Medulla oblongata (tissue), 1 donor: ENCODE results near the gene COMT.

ENCODE experiments used
- DNase-seq: peaks from one replicate; pipeline ENCODE4 v3.0.0-alpha.2; 2015; ENCODE audit errors: extremely low spot score

COMT gene

GRCh38 chr22:19957445-19957844, 15.9 kb downstream of the COMT start:
- no peak for DNase-seq

GRCh38 chr22:19958083-19959042, 16.8 kb downstream of the COMT start:
- DNase-seq, result no peak

- DNase-seq, result no peak
Observed at GRCh38 chr22:19959043-19959586, 17.5 kb downstream of the COMT start.

- DNase-seq, result no peak
Observed at GRCh38 chr22:19959587-19960490, 18.3 kb downstream of the COMT start.

DNA sequence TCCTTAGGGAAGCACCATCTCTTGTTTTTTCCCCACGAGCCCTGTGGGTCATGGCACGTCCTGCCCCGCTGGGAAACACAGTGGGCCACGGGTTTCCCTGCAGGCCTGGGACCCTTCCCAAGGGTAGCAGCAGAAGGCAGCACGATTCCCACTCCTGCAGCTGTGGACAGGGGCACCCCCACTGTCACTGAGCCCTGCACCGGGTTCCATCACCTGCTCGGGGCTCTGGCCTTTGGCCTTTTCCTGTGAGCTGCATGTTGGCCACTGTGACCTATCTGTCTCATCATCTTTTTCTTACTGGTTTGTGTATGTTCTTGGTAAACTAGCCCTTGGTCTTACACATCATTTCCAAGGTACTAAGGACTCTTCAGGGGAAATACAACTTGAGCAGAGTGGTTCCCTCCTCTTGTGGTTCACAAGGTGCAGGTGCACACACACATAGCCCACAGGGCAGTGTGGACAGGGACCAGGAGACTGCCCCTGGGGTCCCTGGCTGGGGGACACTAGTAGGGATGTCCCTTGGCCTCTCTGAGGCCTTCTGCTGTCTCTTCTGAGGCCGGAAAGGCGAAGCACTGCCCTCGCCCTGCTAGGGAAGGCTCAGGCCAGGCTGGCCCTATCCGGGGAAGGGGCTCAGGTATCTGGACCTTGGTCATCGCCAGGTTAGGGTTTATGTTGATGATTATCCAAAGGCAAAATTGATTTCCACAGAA, 19.1 kb downstream of the COMT start:
- DNase-seq, result no peak

- DNase-seq, result no peak
Observed at GRCh38 chr22:19961201-19961580, 19.6 kb downstream of the COMT start.

GRCh38 chr22:19961868-19962245, 20.3 kb downstream of the COMT start:
- no peak for DNase-seq

- peak; percentile 80 for DNase-seq
Observed at GRCh38 chr22:19962246-19962908, 20.8 kb downstream of the COMT start.

DNA sequence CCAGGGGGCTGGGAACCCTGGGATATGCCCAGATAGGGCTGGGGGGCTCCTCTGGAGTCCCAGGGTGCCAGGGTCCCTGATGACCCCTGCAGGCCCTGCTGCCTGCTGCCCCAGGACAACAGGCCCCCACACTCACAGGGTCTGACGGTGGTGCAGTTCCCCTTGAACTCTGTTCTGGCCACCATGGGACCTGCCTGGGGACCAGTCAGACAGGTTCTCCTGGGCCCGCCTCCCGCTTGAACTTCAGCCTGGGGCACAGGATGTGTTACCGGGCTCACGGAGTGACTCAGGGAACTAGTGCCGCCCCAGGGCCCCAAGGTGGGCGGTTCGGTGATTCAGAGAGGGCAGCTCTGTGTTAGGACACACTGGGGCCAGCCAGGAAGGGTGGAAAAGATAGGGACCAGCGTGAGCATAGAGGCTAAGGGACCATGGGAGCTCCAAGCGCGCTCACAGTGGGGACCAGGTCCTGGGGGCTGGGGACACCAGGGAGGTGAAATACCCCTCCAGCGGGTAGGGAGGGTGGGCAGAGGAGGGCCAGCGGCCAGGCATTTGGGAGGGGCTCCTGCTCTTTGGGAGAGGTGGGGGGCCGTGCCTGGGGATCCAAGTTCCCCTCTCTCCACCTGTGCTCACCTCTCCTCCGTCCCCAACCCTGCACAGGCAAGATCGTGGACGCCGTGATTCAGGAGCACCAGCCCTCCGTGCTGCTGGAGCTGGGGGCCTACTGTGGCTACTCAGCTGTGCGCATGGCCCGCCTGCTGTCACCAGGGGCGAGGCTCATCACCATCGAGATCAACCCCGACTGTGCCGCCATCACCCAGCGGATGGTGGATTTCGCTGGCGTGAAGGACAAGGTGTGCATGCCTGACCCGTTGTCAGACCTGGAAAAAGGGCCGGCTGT, 21.6 kb downstream of the COMT start:
- no peak for DNase-seq

DNA sequence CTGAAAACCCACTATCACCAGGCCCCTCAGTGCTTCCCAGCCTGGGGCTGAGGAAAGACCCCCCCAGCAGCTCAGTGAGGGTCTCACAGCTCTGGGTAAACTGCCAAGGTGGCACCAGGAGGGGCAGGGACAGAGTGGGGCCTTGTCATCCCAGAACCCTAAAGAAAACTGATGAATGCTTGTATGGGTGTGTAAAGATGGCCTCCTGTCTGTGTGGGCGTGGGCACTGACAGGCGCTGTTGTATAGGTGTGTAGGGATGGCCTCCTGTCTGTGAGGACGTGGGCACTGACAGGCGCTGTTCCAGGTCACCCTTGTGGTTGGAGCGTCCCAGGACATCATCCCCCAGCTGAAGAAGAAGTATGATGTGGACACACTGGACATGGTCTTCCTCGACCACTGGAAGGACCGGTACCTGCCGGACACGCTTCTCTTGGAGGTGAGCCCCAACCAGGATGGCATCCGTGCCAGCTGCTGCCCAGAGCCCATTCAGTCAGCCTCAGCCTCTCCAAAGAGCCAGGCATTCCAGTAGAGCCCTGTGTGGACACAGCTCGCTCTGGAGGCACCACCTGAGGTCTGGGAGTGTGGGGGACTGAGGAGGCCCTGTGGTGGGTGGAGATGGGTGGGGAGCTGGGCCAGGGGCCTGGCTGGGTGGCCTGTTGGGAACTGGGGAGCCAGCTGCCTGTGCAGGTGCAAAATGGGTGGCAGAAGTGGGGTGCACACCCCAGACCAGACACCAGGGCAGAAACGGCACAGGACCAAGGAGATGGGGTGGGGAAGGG, 22.5 kb downstream of the COMT start:
- no peak for DNase-seq

DNA sequence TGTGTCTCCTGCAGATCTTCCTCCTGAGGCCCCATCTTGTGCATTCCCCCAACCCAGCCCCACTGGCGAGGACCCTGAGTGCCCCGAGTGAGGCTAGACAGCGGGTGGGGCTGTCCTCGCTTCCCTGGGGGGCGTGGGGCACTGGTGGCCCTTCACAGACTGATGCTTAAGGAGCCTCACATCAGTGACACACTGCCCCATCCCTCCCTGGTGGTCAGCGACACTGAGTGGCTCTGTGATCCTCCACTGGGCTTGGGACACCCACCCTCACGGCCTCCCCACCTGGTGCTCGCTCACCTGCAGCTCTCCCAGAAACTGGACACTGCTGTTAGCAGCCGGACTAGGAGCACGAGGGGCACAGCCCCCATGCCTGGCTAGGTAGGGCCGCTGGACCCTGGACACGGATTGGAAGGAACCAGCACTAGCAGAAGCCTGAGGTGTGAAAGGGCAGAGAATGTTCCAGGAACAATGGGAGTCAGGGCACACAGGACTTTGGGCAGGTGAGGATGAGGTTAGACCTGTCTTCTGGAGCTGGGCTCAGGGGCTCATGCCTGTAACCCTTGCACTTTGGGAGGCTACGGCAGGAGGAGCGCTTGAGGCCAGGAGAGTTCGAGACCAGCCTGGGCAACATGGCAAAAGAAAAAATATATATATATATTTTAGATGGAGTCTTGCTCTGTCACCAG, 23.3 kb downstream of the COMT start:
- no peak for DNase-seq

GRCh38 chr22:19965771-19966709, 24.5 kb downstream of the COMT start:
- DNase-seq, result peak; percentile 35

DNA sequence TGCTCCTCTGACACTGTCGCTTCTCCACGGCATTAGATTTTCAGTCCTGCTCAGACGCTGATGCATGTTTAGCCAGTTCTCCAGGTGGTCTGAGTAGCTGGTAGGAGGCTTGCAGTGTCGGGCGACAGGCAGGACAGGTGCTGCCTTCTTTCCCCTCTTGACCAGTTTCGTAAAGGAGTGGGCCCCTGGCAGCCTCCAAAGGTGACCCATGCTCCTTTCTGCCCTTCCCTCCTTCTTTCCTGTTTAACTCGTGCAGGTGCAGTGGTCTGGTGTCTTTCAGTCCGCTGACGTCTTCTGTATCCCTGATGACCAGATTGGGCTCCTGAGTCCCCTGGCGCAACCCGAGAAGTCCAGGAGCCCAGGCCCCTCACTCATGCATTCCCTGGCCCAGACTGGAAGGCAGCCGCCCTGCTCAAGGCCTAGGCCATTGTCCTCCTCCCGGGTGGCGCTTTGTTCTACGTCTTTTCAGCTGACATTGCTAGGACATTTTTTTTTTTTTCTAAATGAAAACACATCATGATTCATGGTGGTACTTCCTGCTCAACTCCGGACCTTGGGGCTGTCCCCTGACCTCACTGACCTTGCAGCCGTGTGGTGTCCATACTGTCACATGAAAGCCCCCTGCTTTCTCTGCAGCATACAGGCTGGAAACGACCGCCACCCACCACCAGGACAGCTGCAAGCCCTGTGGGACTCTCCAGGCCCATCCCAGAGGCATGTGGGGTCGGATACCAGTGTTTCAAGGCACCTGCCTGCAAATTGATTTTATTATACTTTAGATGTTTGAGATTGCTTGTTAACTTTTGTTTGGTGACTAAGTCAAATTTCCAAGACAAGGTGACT, 25.6 kb downstream of the COMT start:
- no peak for DNase-seq

DNA sequence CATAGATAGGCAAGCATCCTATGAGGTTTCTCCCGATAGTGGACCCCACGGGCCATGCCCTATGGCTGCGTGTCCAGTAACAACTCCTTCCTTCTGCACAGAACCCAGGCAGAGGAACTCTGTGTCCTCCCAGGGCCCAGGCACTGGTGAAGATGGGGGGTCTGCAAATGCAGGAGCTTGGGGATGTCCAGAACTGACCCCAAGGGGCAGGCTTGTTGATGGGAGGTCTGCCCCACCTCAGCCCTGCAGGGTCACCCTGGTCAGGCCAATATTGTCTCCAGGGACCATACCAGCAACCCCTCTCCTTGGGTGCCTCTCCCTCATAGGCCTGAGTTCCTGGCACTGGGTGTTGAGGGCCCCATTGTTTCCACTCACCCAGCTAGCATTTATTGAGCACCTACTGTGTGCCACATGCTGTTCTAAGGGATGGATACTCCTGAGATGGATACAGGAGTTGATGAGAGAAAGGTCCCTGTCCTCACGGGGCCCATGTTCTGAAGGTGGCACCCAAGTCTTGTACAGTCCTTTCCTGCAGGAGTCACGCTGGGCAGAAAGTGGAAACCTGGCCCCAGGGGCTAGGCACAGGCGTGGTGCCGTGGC, 26.4 kb downstream of the COMT start:
- no peak for DNase-seq

GRCh38 chr22:19968450-19968891, 26.9 kb downstream of the COMT start:
- DNase-seq, result no peak
